ENCODE results near the gene ARGLU1.

Gene ARGLU1

GRCh38 chr13:106587787-106588186 lies 19.9 kb upstream of the ARGLU1 start:
- no peak for DNase-seq (ENCODE audit: low read depth in 2 of 2)

- DNase-seq (ENCODE audit: low read depth in 2 of 2) = no peak
Observed at GRCh38 chr13:106586648-106587166, 18.8 kb upstream of the ARGLU1 start.

GRCh38 chr13:106581225-106581624 lies 13.3 kb upstream of the ARGLU1 start:
- no peak for DNase-seq (ENCODE audit: low read depth in 2 of 2)

GRCh38 chr13:106575896-106576295 lies 8.0 kb upstream of the ARGLU1 start:
- no peak for DNase-seq (ENCODE audit: low read depth in 2 of 2)

GRCh38 chr13:106573868-106574267 lies 5.9 kb upstream of the ARGLU1 start:
- no peak for DNase-seq (ENCODE audit: low read depth in 2 of 2)

- DNase-seq (ENCODE audit: low read depth in 2 of 2) = no peak
Observed at GRCh38 chr13:106573284-106573846, 5.4 kb upstream of the ARGLU1 start.

- DNase-seq (ENCODE audit: low read depth in 2 of 2) = peak; percentile 53 to 68
Observed at GRCh38 chr13:106570299-106570852, 2.4 kb upstream of the ARGLU1 start.

- DNase-seq (ENCODE audit: low read depth in 2 of 2) = no peak
Observed at GRCh38 chr13:106569233-106570095, 1.5 kb upstream of the ARGLU1 start.

GRCh38 chr13:106568299-106569003 lies 514 bp upstream of the ARGLU1 start:
- DNase-seq (ENCODE audit: low read depth in 2 of 2) = no peak

- DNase-seq (ENCODE audit: low read depth in 2 of 2) = peak in 1 of 2 donors; percentile 2
Observed at GRCh38 chr13:106566641-106567473, 1.1 kb downstream of the ARGLU1 start.

- no peak for DNase-seq (ENCODE audit: low read depth in 2 of 2)
Observed at GRCh38 chr13:106565127-106565775, 2.7 kb downstream of the ARGLU1 start.

GRCh38 chr13:106562301-106562700 lies 5.6 kb downstream of the ARGLU1 start:
- DNase-seq (ENCODE audit: low read depth in 2 of 2) = no peak

- DNase-seq (ENCODE audit: low read depth in 2 of 2) = peak; percentile 7 to 9
Observed at GRCh38 chr13:106561551-106562170, 6.3 kb downstream of the ARGLU1 start.

GRCh38 chr13:106560821-106561220 lies 7.1 kb downstream of the ARGLU1 start:
- no peak for DNase-seq (ENCODE audit: low read depth in 2 of 2)

- DNase-seq (ENCODE audit: low read depth in 2 of 2) = no peak
Observed at GRCh38 chr13:106558527-106558926, 9.4 kb downstream of the ARGLU1 start.

- no peak for DNase-seq (ENCODE audit: low read depth in 2 of 2)
Observed at GRCh38 chr13:106555631-106556328, 12.2 kb downstream of the ARGLU1 start.

GRCh38 chr13:106551751-106552150 lies 16.2 kb downstream of the ARGLU1 start:
- DNase-seq (ENCODE audit: low read depth in 2 of 2) = no peak

GRCh38 chr13:106551350-106551749 lies 16.6 kb downstream of the ARGLU1 start:
- DNase-seq (ENCODE audit: low read depth in 2 of 2) = no peak

GRCh38 chr13:106550570-106551135 lies 17.3 kb downstream of the ARGLU1 start:
- DNase-seq (ENCODE audit: low read depth in 2 of 2) = no peak
